Inflammatory macrophage (primary cell): Measurements from ENCODE around the gene USP24.
"Not testable (repeated sequence)": the region's sequence is repeated elsewhere in the genome, so short reads cannot be mapped to it uniquely, and the experiment has no call there.

Experiments used
- DNase-seq, 2 donors: peaks; one replicate each; pipeline ENCODE4 v3.0.0-alpha.2; 2020 to 2022

The USP24 gene

GRCh38 chr1:55026682-55027081, 188.5 kb downstream of the USP24 start:
- DNase-seq: not testable (repeated sequence)

DNA sequence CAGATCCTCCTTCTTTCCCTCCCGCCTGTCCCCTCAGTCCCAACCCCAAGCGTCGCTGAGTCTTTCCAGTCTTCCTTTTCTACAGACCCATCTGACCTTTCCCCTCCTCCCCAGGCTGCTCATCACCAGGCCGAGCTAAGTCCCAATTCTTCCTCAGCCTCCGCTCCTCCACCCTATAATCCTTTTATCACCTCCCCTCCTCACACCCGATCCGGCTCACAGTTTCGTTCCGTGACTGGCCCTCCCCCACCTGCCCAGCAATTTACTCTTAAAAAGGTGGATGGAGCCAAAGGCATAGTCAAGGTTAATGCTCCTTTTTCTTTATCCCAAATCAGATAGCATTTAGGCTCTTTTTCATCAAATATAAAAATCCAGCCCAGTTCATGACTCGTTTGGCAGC, 191.0 kb downstream of the USP24 start:
- DNase-seq: not testable (repeated sequence)

GRCh38 chr1:55021942-55022546, 193.1 kb downstream of the USP24 start:
- peak; percentile 61 to 75 for DNase-seq

DNA sequence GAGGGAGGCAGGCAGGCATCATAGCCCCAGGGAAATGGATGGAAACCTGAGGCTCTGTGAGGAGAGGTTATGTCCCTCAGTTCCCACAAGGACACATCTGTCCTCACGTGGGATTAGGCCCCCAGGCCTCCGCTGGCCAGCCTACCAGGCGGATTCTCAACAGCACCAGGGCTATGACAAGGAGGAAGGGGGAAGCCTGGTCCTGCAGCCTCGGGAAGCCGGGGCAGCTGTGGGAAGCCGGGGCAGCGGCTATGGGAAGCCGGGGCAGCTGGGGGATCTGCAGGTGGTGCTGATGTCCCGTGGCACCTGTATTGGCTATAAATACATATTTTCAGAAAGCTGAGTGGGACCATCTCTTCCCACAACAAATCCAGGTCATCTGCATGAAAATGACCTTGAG, 196.8 kb downstream of the USP24 start:
- no peak for DNase-seq
